GM23248 (cell line): Measurements from ENCODE around the gene ZNF552.

Source experiments
- EZH2 ChIP-seq: fragments of 200-600 bp; sonication (generic); IDR thresholded peaks from 2 replicates; pipeline ENCODE4 v1.6.1; 2018; ENCODE audit warnings: antibody characterized with exemption, mild to moderate bottlenecking; ENCODE audit not compliant: insufficient read depth, poor library complexity, severe bottlenecking
- EZH2phosphoT487 ChIP-seq: fragments of 200-600 bp; sonication (generic); IDR thresholded peaks from 2 replicates; pipeline ENCODE4 v1.6.1; 2018; ENCODE audit warnings: antibody characterized with exemption, moderate library complexity, mild to moderate bottlenecking, low read depth; ENCODE audit not compliant: insufficient read depth

- TF ChIP-seq EZH2 (no peak), EZH2phosphoT487 (no peak)
Observed at GRCh38 chr19:57830071-57830602, 15.4 kb upstream of the ZNF552 start, which contains the start of gene ZNF587B.
